Kidney epithelial cell (primary cell): ENCODE results near the gene HMCN1. TPM values are rescaled to one million over a fixed set of nuclear protein-coding genes. Genes with fewer than 3 reads are reported as not detected.

Source experiments
- DNase-seq: peaks from one replicate; pipeline ENCODE4 v3.0.0-alpha.2; 2010; ENCODE audit warnings: low read depth
- H3K27me3 ChIP-seq: 2 replicates; pipeline ENCODE4 v1.6.0; 2011; ENCODE audit warnings: low read length; ENCODE audit not compliant: control insufficient read depth, insufficient read depth
- H3K36me3 ChIP-seq: 2 replicates; pipeline ENCODE4 v1.5.1; 2011; ENCODE audit warnings: low read length; ENCODE audit not compliant: control insufficient read depth, insufficient read depth
- H3K4me3 ChIP-seq: 2 replicates; pipeline ENCODE4 v1.5.1; 2011; ENCODE audit warnings: low read depth, mild to moderate bottlenecking, control low read depth, low read length
- total RNA-seq: library from RNA; depleted of rRNA; stranded (reverse); fragments of >200 nt; gene quantifications from 2 replicates; pipeline ENCODE4 v1.2.3, GENCODE V29; 2015
- TF ChIP-seq, protein P1 (sequence below): IDR thresholded peaks from 2 replicates; pipeline ENCODE4 v1.5.1; 2011; ENCODE audit warnings: mild to moderate bottlenecking, moderate library complexity, low read length, control low read depth, inconsistent platforms; ENCODE audit not compliant: insufficient read depth, poor library complexity, severe bottlenecking

The HMCN1 gene
- total RNA-seq, 1 donor from 2014 or later, result 1.3 TPM

DNA sequence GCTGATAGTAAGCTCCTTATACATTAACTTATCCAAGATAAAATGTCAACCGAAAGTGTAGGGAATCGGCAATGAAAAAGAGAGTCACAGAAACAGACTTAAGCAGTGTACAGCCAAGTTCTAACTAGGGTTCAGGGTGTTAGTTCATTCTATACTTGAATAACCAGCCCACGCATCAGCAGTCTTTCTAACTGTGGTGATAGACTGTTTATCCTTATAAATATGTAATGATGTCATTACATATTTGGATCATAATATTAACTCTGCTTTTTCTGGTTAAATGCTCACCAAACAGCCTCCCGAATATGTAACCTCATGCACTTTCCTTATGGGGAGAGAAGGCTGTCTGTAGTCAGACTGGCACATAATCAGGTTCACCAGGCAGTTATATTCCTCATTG is 11.0 kb downstream of the HMCN1 start:
- H3K4me3 ChIP-seq, result no peak overlapping the region
- H3K36me3 ChIP-seq, result no peaks in the 10 kb centered on the region
- TF ChIP-seq, protein P1, sequence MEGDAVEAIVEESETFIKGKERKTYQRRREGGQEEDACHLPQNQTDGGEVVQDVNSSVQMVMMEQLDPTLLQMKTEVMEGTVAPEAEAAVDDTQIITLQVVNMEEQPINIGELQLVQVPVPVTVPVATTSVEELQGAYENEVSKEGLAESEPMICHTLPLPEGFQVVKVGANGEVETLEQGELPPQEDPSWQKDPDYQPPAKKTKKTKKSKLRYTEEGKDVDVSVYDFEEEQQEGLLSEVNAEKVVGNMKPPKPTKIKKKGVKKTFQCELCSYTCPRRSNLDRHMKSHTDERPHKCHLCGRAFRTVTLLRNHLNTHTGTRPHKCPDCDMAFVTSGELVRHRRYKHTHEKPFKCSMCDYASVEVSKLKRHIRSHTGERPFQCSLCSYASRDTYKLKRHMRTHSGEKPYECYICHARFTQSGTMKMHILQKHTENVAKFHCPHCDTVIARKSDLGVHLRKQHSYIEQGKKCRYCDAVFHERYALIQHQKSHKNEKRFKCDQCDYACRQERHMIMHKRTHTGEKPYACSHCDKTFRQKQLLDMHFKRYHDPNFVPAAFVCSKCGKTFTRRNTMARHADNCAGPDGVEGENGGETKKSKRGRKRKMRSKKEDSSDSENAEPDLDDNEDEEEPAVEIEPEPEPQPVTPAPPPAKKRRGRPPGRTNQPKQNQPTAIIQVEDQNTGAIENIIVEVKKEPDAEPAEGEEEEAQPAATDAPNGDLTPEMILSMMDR, result no peak
- H3K27me3 ChIP-seq, result no peaks in the 10 kb centered on the region
- DNase-seq, result no peak

DNA sequence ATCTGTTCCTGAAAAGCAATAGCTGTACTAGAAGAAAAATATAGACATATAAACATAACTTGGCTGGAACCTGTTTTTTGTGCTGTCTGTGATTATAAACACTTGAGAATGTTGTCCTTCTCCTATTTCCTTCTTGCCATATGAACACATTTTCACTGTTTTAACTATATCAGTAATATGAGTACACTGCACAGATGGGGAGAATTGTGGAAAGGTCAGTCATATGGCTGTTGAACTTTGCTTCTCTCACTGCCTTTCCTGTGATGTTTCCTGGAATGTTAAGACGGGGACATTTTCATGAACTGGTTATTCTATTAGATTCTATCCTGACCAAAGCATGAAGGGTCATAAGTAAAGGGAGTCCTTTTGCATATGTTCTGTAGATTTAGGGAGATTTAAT is 24.9 kb downstream of the HMCN1 start:
- no peaks in the 10 kb centered on the region for H3K27me3 ChIP-seq
- TF ChIP-seq, protein P1, result no peak
- H3K4me3 ChIP-seq, result no peak overlapping the region
- DNase-seq, result no peak
- H3K36me3 ChIP-seq, result no peaks in the 10 kb centered on the region

DNA sequence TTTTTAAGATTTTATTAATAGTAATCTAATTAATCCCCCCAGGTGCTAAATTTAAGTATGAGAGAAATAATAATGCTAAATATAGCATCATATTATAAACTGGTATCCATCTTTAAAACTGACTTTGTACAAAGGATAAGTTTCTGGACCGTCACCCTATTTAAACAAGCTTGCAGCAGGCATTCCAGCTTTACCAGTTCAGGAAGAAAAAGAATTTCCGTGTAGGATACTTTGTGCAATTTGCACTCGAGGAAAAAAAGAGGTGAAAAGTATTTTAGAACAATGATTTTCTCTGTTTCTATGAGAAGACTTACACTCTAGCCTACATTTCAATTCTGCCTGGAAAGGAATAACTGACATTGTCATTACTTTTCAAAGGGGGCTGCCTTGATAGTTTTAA is 27.6 kb downstream of the HMCN1 start:
- Histone ChIP-seq H3K36me3 (no peaks in the 10 kb centered on the region), H3K27me3 (no peaks in the 10 kb centered on the region), H3K4me3 (no peak overlapping the region)
- no peak for DNase-seq
- TF ChIP-seq, protein P1, result no peak

DNA sequence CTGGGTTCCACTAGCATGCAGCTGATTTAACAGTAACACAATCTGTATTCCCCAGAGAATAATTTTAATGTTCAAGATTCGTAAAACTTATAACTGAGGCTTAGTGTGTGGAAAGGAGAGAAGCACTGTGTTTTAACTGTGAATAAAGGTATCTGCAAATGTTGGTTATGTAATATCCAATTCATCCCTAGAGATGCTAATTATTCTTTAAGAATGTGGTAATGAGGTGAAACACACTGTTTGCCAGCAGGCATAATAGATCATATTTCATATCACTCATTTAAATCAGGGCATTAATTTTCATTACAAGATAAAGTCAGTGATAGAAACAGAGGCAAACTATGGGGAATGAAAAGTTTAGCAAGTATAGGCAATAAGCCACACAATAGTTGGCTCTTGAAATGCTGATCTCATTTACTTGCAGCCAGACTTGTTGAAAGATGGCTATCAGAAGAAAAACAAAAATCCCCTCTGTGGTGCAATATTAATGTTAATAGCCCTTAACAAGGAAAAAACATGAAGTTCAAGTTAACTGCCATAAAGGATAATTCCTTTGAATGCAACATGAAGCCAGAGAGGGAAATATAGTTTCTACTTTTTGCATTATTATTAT is 33.4 kb downstream of the HMCN1 start:
- no peak overlapping the region for H3K4me3 ChIP-seq
- H3K27me3 ChIP-seq, result no peaks in the 10 kb centered on the region
- no peaks in the 10 kb centered on the region for H3K36me3 ChIP-seq
- DNase-seq, result no peak
- TF ChIP-seq, protein P1, result no peak

DNA sequence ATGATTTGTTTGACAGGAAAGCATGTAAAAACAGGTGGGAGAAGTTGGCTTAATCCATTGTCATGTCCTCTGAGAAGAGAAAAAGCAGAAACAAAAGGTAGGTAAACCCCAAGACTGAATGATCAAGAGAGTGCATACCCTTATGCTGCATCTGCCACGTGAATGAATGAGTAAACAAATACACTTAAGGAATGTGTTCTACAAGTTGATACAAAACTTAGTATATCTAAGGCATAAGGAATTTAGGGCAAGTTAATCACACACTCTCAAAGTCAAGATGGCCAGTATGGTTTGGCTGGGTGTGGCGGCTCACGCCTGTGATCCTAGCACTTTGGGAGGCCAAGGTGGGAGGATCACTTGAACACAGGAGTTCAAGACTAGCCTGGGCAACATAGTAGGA is 34.2 kb downstream of the HMCN1 start:
- H3K4me3 ChIP-seq, result no peak overlapping the region
- no peaks in the 10 kb centered on the region for H3K36me3 ChIP-seq
- no peak for DNase-seq
- H3K27me3 ChIP-seq, result no peaks in the 10 kb centered on the region
- TF ChIP-seq, protein P1, result no peak

DNA sequence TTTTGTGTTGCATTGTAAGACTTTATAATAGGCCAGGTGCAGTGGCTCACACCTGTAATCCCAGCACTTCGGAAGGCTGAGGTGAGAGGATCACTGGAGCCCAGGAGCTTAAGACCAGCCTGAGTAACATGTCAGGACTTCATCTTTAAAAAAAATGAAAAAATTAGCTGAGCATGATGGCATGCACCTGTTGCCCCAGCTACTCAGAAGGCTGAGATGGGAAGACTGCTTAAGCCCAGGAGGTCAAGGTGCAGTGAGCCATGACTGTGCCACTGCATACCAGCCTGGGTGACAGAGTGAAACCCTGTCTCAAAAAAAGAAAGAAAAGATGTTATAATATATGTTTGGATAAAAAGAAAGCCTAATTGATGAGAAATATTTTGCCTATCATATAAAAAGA is 34.9 kb downstream of the HMCN1 start:
- Histone ChIP-seq H3K36me3 (no peaks in the 10 kb centered on the region), H3K4me3 (no peak overlapping the region), H3K27me3 (no peaks in the 10 kb centered on the region)
- no peak for DNase-seq
- TF ChIP-seq, protein P1, result no peak
